ENCODE results near the gene TTLL6.

DNA sequence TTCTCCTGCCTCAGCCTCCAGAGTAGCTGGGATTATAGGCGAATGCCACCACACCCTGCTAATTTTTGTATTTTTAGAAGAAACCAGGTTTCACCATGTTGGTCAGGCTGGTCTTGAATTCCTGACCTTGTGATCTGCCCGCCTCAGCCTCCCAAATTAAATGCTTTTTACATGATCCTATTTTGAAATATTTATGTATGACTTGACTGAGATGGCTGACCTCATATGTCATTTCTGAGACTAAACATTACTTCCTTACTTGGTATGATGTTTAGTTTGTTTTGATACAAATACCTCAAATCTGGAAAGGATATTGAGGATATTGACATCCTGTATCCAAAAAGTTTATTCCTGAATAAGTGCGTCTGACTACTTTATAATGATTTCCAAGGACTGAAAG lies 25.7 kb upstream of the TTLL6 start:
- TF ChIP-seq, protein P1, sequence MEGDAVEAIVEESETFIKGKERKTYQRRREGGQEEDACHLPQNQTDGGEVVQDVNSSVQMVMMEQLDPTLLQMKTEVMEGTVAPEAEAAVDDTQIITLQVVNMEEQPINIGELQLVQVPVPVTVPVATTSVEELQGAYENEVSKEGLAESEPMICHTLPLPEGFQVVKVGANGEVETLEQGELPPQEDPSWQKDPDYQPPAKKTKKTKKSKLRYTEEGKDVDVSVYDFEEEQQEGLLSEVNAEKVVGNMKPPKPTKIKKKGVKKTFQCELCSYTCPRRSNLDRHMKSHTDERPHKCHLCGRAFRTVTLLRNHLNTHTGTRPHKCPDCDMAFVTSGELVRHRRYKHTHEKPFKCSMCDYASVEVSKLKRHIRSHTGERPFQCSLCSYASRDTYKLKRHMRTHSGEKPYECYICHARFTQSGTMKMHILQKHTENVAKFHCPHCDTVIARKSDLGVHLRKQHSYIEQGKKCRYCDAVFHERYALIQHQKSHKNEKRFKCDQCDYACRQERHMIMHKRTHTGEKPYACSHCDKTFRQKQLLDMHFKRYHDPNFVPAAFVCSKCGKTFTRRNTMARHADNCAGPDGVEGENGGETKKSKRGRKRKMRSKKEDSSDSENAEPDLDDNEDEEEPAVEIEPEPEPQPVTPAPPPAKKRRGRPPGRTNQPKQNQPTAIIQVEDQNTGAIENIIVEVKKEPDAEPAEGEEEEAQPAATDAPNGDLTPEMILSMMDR (IDR thresholded peaks at IDR 0.05; ENCODE audit: poor library complexity, severe bottlenecking) = no peak
- TF ChIP-seq POLR2AphosphoS5 (IDR thresholded peaks at IDR 0.05) (no peak), EP300 (conservative IDR thresholded peaks at IDR 0.05; ENCODE audit: poor library complexity, severe bottlenecking) (no peak)
- TF ChIP-seq, protein P2, sequence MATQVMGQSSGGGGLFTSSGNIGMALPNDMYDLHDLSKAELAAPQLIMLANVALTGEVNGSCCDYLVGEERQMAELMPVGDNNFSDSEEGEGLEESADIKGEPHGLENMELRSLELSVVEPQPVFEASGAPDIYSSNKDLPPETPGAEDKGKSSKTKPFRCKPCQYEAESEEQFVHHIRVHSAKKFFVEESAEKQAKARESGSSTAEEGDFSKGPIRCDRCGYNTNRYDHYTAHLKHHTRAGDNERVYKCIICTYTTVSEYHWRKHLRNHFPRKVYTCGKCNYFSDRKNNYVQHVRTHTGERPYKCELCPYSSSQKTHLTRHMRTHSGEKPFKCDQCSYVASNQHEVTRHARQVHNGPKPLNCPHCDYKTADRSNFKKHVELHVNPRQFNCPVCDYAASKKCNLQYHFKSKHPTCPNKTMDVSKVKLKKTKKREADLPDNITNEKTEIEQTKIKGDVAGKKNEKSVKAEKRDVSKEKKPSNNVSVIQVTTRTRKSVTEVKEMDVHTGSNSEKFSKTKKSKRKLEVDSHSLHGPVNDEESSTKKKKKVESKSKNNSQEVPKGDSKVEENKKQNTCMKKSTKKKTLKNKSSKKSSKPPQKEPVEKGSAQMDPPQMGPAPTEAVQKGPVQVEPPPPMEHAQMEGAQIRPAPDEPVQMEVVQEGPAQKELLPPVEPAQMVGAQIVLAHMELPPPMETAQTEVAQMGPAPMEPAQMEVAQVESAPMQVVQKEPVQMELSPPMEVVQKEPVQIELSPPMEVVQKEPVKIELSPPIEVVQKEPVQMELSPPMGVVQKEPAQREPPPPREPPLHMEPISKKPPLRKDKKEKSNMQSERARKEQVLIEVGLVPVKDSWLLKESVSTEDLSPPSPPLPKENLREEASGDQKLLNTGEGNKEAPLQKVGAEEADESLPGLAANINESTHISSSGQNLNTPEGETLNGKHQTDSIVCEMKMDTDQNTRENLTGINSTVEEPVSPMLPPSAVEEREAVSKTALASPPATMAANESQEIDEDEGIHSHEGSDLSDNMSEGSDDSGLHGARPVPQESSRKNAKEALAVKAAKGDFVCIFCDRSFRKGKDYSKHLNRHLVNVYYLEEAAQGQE (IDR thresholded peaks at IDR 0.05; ENCODE audit: borderline replicate concordance) = no peak
